NCI-H82 treated with DMSO at 0.1 percent for 48 hours (cell line): ENCODE measurements around the gene HEXD.
A peak's percentile ranks its signal among the peaks of the same experiment; 100 is the strongest.
"Not testable (repeated sequence)": the region's sequence is repeated elsewhere in the genome, so short reads cannot be mapped to it uniquely, and the experiment has no call there.

Source experiments
- DNase-seq: peaks from one replicate; lab custom pipeline; 2025; ENCODE audit not compliant: unreplicated experiment; lab: John Stamatoyannopoulos, UW

Gene HEXD

GRCh38 chr17:82418001-82418986 lies at the start of gene HEXD, which contains the start of gene OGFOD3:
HEXD (plus strand) TSS chr17:82418347; CDS start chr17:82419800, 1,453 bp downstream.
OGFOD3 (minus strand) TSS chr17:82418586; CDS start chr17:82418485, 101 bp downstream.
- DNase-seq: peak; percentile 53

- DNase-seq: no peak
Observed at GRCh38 chr17:82369211-82369610, 48.9 kb upstream of the HEXD start.

GRCh38 chr17:82370471-82371332 lies 47.4 kb upstream of the HEXD start:
- no peak for DNase-seq

GRCh38 chr17:82371333-82372248 lies 46.6 kb upstream of the HEXD start, which contains the start of gene UTS2R:
UTS2R (plus strand) TSS chr17:82371765; CDS start chr17:82374325, 2,560 bp downstream.
- no peak for DNase-seq

GRCh38 chr17:82372249-82373071 lies 45.7 kb upstream of the HEXD start:
- DNase-seq: no peak

- DNase-seq: not testable (repeated sequence)
Observed at GRCh38 chr17:82373072-82373452, 45.1 kb upstream of the HEXD start.

- no peak for DNase-seq
Observed at GRCh38 chr17:82373731-82374625, 44.2 kb upstream of the HEXD start.

- no peak for DNase-seq
Observed at GRCh38 chr17:82374626-82375331, 43.4 kb upstream of the HEXD start.

GRCh38 chr17:82375359-82376041 lies 42.6 kb upstream of the HEXD start:
- no peak for DNase-seq

- DNase-seq: no peak
Observed at GRCh38 chr17:82376042-82376730, 42.0 kb upstream of the HEXD start.

GRCh38 chr17:82377294-82377693 lies 40.9 kb upstream of the HEXD start:
- not testable (repeated sequence) for DNase-seq

- DNase-seq: no peak
Observed at GRCh38 chr17:82377924-82378740, 40.0 kb upstream of the HEXD start.

GRCh38 chr17:82378741-82379021 lies 39.5 kb upstream of the HEXD start:
- DNase-seq: no peak

GRCh38 chr17:82380860-82381702 lies 37.1 kb upstream of the HEXD start:
- DNase-seq: no peak

- DNase-seq: not testable (repeated sequence)
Observed at GRCh38 chr17:82381703-82382009, 36.5 kb upstream of the HEXD start.
